HG03378 (cell line): Measurements from ENCODE around the gene TMEM266.

Source experiments
- ATAC-seq: cut with Tn5 transposase; IDR thresholded peaks from one replicate; pipeline ENCODE4 v1.9.1; 2021; ENCODE audit warnings: mild to moderate bottlenecking, moderate library complexity; ENCODE audit not compliant: unreplicated experiment

TMEM266 gene

DNA sequence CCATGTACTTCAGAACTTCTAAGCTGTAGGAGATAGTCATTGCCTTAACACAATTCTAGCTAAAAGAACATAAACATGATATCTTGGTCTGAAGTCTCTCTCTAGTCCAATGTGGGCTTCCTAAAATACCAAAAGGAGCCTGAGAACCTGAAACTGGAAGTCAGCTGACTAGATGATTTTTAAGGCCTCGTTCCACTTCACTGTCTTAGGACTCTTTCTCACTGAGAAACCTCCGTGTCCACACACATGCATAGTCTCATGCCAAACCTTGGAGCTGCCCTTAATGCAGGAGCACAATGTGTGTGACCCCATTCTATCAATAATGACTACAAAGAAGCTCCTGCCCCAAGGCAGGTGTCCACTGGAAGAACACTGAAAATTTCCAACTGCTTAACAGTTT lies 163.7 kb downstream of the TMEM266 start:
- no peak for ATAC-seq

DNA sequence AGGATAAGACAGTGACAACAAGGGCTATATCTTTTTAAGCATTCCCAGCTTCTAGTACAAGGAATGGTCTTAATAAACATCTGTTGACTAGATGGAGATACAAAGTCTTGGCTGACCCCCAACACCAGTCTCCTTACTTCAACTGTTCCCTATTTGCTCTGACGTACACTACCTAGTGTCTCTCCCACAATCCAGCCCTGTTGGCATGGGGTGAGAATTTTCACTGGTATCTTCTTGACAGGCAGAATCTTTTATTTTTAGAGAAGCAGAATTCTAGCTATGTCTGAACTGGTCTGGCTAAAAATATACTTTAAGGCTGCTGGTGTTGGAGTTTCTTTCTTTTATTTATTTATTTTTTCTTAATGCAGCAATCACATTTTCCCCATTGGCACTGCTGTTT lies 169.5 kb downstream of the TMEM266 start:
- no peak for ATAC-seq

DNA sequence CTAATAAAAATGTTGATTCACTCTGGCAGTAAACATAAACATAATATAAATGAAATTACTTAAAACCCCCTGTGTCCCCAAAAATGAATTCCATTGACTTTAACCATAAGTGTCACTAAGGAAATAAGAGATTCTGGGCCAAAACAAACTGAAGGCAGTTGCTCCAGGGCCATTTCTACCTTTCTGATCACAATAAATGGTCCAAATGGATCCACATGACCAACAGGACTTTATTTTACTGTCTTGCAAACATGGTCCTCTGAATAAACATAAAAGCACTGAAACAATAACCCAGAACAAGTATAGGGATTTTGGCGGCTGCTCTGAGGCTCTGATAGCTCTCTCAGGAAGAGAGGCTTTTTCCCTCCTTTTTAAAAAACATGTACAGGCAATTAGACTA lies 174.1 kb downstream of the TMEM266 start:
- ATAC-seq = no peak

DNA sequence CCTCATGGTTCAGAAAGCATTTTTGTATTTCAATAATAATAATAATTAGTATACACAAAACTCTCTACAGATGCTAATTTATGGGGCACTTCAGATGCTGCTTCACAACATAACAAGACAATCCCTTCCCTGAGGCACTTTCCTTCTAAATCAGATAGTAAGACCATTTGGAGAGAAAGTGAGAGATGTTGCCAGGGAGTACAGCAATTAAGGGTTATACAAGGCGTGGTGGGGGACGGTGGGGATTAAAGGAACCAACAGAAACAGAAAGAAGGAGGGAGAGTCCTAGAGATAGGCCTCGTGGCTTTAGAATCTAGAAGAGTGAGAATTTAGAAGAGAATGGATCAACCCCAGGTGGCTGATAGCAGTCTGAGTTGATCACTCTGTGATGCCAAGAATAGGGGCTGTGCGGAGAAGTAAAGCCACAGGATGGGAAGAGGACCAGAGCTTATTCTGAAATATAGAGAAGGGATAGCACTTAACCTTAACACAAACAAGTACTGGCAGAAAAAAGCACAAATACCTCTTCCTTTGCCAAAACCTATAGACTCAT lies 174.6 kb downstream of the TMEM266 start:
- ATAC-seq = no peak

DNA sequence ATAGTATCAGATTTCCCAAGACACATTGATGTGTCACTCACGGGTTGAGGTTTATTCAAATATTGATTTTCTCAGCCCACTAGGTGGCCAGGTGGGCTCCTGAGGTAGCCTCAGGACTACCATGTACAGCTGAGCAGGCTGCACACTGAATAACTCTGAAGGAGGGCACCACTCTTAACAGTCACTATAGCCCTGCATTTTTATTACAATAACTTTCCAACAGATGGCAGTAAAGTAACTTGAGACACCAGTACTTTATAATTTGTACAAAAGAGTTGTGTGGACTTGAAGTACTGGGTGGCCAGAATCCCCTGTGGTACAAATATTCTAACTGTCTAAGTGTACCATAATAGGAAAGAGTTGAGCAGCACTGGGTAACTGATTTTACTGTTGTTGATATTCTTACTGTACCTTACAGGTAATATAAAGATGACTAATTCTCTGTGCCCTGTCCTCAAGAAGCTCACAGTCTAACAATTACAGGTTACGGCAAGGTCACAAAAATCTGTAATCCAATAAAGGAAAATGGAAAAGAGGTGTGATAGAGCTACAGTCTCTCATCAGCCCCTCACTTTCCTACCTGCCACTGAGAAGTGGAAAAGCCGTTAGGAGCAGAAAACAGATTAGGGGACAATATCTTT lies 175.5 kb downstream of the TMEM266 start:
- ATAC-seq = no peak

DNA sequence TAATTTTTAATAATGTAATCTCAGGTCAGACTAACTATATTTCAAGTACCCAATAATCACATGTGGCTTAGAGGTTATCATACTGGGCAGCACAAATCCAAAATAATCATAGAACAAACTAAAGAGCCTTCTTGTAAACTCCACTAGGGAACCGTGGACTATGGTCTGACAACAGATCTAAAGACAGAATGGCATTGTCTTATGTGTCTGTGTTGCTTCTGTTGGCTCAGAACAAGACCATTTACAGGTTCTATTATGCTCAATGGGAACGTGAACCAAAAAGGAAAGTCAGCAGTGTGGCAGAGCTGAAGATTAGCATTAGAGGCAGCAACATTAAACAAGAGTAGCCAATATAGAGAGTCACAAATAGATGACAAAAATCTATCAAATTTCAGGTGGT lies 176.6 kb downstream of the TMEM266 start:
- no peak for ATAC-seq

DNA sequence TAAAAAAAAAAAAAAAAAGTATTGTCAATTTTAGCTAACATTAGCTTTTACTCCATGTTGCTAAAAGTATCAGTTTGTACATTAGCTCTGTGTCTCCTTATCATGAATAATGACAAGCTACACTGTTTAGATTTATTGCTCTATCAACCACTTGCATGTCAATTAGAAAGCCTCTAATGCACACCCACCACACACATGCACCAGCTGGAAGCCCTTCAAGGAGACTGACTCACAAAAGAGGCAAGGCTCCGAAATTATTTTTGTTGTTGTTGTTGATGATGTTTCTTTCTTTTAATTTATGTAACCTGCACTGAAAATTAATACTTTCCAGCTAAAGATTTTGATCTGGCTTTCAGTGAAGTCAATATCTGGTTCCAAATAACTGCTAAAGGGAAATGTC lies 180.0 kb downstream of the TMEM266 start:
- ATAC-seq = no peak

DNA sequence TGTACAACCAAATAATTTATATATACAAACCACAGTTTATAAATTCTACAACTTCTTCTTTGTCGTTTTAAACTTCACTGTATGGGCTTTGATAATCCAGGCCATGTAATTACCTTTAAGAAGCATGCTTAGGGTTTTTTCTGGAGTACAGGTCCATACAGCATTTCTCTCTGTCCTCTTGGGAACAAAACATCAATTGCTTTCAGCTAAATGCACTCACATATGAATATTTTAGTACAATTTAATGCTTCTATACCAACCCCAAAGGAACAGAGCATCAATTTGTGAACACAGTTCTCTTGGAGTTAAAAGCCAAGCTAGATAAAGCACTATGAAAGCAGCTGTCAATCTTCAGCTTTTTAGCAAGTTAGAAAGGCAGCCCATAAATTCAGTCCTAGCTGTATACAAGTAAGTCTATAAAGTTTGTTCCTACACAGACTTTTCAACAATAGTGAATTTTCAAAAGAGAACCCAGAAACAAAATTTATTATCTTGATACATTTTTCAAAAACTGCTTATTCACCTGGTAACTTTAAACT lies 185.4 kb downstream of the TMEM266 start:
- ATAC-seq = no peak

DNA sequence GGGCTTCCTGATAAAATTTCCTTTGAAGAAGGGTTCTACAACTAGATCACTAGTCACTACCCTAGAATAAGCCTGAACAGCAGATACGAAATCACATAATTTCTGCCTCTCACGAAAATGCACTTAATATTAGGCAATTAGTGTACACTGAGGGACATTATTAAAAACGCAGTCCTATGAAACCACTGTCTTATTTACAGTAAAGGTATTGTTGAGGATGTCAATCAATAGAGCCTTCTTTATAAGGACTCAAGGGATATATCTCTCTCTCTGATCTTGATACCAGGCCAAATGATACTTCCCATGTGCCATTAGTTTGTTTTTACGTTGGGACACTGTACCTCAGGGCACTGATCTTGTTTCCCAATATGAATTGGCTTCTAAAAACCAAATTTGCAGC lies 191.9 kb downstream of the TMEM266 start:
- no peak for ATAC-seq

DNA sequence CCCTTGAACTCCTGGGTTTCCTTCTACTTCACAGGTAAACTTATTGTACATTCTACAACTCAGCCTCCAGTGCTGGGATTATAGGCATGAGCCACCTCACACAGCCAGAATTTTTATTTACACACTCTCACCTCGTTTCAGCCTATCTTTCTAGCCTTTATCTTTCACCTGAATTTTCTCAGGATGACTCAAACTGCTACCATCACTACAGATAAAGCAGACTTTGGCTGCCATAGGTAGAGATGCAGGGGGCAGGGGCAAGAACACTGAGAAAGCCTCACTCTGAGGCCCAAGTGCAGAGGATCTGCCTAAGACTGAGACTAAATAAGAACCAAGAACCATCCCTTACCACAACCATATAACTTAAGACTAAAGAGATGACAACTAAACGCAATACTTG lies 192.5 kb downstream of the TMEM266 start:
- no peak for ATAC-seq

DNA sequence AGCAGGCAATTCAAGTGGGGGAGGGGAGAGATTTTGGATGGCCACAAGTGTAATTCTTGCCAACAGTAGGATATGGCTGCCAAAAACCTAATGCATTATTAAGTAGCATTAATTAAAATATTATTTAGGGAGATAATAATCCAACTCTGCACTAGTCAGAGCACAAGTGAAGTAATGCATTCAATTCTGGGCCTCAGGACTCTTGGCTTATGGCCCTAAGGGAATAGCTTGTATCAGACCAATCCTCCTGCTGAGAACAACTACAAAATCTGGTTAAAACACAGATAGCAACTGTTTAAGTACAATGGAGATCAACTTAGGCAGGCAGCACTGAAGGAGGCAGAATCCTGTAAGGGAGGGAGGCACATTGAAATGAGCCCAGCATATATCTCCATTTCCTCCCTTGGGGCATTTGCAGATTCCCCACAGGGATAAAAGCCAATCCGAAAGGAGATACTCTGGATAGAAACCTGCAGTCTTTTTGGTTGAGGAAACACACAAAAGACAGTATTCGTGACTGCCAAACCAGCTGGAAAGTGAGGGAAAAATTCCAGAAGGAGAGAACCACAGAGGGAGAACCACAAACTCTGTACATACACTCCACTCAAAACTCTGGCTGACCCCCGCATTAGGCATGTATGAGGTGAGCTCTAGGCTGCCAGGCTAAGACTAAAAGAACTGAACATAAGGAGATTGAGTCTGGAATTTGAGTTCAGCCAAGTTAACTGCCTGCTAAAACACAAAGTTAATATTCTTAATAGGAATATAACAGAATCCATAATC lies 194.1 kb downstream of the TMEM266 start:
- no peak for ATAC-seq
